Left ventricle myocardium inferior (tissue), 1 donor: ENCODE data around the gene LAPTM4A. TPM values are rescaled to one million over a fixed set of nuclear protein-coding genes. Genes with fewer than 3 reads are reported as not detected.
A peak's percentile ranks its signal among the peaks of the same experiment; 100 is the strongest.

ENCODE experiments used
- DNase-seq: peaks from one replicate; pipeline ENCODE4 v3.0.0-alpha.2; 2020
- H3K27ac ChIP-seq: fragments of 200-600 bp; replicated peaks from 2 replicates; pipeline ENCODE4 v1.8.0; 2021
- H3K27me3 ChIP-seq: fragments of 200-600 bp; 2 replicates; pipeline ENCODE4 v1.8.0; 2021; ENCODE audit warnings: low read depth
- H3K36me3 ChIP-seq: fragments of 200-600 bp; 2 replicates; pipeline ENCODE4 v1.8.0; 2021
- H3K4me1 ChIP-seq: fragments of 200-600 bp; 2 replicates; pipeline ENCODE4 v1.8.0; 2021
- H3K4me3 ChIP-seq: fragments of 200-600 bp; 2 replicates; pipeline ENCODE4 v1.8.0; 2021; ENCODE audit warnings: mild to moderate bottlenecking, moderate library complexity
- H3K9me3 ChIP-seq: fragments of 200-600 bp; replicated peaks from 2 replicates; pipeline ENCODE4 v1.8.0; 2021
- CTCF ChIP-seq: fragments of 200-600 bp; IDR thresholded peaks from 2 replicates; pipeline ENCODE4 v1.8.0; 2021; ENCODE audit warnings: antibody characterized with exemption, mild to moderate bottlenecking, borderline replicate concordance
- intact Hi-C: fragments of 100-400 bp; cut with micrococcal nuclease; formaldehyde crosslinking; loops from one replicate; pipeline ENCODE4 v1.11.0; 2022
- total RNA-seq: library from RNA; stranded (reverse); fragmentation: NEBNext Ultra II Directional; extraction: Animal tissue kit (Norgen Biotek cat#: 25700); gene quantifications from one replicate; pipeline ENCODE4 v1.2.1, GENCODE V29; 2021
- donor health status: DM: no; HTN: yes; CAD: no; lungs with severe emphysema.

The LAPTM4A gene
- total RNA-seq, 1 donor from 2014 or later = 201 TPM

DNA sequence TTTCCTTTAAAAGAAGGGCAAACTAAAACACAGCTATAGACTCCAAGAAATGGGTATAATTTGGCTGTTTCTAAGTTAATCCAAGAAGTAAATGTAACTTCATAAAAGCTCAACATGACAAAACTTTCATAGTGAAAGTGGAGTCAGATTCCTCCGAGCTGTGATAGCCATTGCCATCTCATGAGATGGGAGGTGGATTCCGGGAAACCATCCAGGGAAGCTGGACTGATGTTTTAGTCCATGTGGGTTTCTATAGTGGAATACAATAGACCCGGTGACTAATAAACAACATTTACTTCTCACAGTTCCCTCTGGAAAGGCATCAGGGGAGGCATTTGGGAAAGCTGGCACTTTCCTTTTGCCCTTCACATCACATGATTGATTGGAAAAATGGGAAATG, 10.0 kb upstream of the LAPTM4A start:
- Histone ChIP-seq H3K9me3 (peaks cover 4% of the 10 kb centered on the region), H3K27ac (no peak overlapping the region), H3K36me3 (no peaks in the 10 kb centered on the region), H3K27me3 (no peaks in the 10 kb centered on the region), H3K4me3 (no peak overlapping the region), H3K4me1 (peaks cover 15% of the 10 kb centered on the region)
- intact Hi-C loops = no loop called here
- TF ChIP-seq CTCF = no peak
- no peak for DNase-seq

DNA sequence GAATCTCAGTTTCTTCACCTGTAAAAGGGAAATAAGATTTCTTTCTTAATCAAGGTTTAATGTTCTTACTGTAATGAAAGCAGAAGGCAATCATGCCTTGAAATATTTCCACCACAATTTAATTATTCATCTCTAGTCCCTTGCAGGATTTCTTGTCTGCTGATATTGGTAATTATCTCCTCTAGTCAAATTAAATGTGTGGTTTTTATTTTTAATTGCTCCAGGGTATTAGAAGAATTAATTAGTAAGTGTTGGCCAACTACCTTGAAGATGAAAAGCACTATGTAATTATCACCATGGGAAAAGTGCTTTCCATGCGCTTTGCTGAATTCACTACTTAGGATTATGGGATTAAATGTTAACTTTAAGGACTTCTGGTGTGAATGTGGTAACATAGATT, 8.7 kb upstream of the LAPTM4A start:
- Histone ChIP-seq H3K4me3 (no peak overlapping the region), H3K36me3 (no peaks in the 10 kb centered on the region), H3K27me3 (no peaks in the 10 kb centered on the region), H3K9me3 (peaks cover 4% of the 10 kb centered on the region), H3K4me1 (peaks cover 7% of the 10 kb centered on the region), H3K27ac (no peak overlapping the region)
- intact Hi-C loops = no loop called here
- no peak for DNase-seq
- no peak for TF ChIP-seq CTCF

DNA sequence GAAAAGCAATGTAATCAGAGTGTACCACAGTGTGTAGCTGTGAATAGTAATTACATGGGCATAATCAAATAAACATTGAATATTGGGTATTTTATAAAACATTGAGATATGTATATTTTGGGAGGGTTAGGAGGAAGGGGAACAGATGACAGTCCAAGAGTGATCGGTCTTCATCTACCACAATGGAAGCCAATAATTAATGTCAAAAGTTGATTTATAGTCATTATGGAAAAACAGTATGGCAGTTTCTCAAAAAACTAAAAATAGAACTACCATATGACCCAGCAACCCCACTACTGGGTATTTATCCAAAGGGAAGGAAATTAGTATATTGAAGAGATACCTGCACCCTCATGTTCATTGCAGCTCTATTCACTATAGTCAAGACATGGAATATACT, 5.8 kb upstream of the LAPTM4A start:
- no peak overlapping the region for H3K27ac ChIP-seq
- H3K9me3 ChIP-seq = no peaks in the 10 kb centered on the region
- no peaks in the 10 kb centered on the region for H3K27me3 ChIP-seq
- no peak overlapping the region for H3K4me3 ChIP-seq
- no peak for DNase-seq
- H3K36me3 ChIP-seq = no peaks in the 10 kb centered on the region
- no peak for TF ChIP-seq CTCF
- intact Hi-C loops = no loop called here
- peaks cover 15% of the 10 kb centered on the region for H3K4me1 ChIP-seq

DNA sequence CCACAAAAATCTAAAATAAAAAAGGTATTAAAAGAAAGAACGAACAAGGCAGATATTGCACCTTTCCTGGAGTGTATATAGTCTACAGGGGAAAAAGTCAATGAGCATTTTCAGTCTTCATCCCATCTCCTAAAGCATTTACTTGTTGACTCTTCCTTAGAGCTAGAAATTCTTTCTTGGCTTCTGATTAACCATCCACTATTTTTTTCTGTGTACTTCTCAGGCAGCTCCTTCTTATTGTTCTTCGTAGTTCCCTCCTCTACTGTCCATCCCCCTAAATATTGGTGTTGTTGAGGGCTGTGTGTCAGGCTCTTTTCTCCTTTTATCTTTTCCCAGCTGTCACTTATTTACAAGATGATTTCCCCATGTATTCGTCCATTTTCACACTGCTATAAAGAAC, 3.5 kb upstream of the LAPTM4A start:
- intact Hi-C loops = no loop called here
- no peaks in the 10 kb centered on the region for H3K27me3 ChIP-seq
- peaks cover 27% of the 10 kb centered on the region for H3K4me1 ChIP-seq
- TF ChIP-seq CTCF = no peak
- no peak for DNase-seq
- H3K27ac ChIP-seq = no peak overlapping the region
- no peaks in the 10 kb centered on the region for H3K36me3 ChIP-seq
- no peak overlapping the region for H3K4me3 ChIP-seq
- H3K9me3 ChIP-seq = no peaks in the 10 kb centered on the region

- intact Hi-C loops = no loop called here
- TF ChIP-seq CTCF = no peak
These were observed 2.7 kb upstream of the LAPTM4A start for GRCh38 chr2:20054119-20054518.

GRCh38 chr2:20052861-20053281, 1.4 kb upstream of the LAPTM4A start:
- Histone ChIP-seq H3K27me3 (no peaks in the 10 kb centered on the region), H3K4me3 (peak overlapping the region; percentile 88), H3K9me3 (no peaks in the 10 kb centered on the region), H3K36me3 (no peaks in the 10 kb centered on the region), H3K27ac (peak overlapping the region; percentile 99), H3K4me1 (peaks cover 48% of the 10 kb centered on the region)
- peak; percentile 66 for DNase-seq
- intact Hi-C loops = no loop called here
- TF ChIP-seq CTCF = no peak

More at GRCh38 chr2:20054119-20054518, 2.7 kb upstream of the LAPTM4A start:
- no peak overlapping the region for H3K27ac ChIP-seq
- H3K4me1 ChIP-seq = peaks cover 35% of the 10 kb centered on the region
- H3K9me3 ChIP-seq = no peaks in the 10 kb centered on the region
- H3K4me3 ChIP-seq = no peak overlapping the region
- H3K36me3 ChIP-seq = no peaks in the 10 kb centered on the region
- H3K27me3 ChIP-seq = no peaks in the 10 kb centered on the region
- DNase-seq = no peak
